ENCODE measurements around the gene BCL2L11. TPM values are rescaled to one million over a fixed set of nuclear protein-coding genes. Genes with fewer than 3 reads are reported as not detected.
A peak's percentile ranks its signal among the peaks of the same experiment; 100 is the strongest.

Gene BCL2L11
- total and polyA plus RNA-seq, 10 of the 15 experiments (the other 5 are each of a cell fraction or from before 2014, with no cell fraction given): 0.29 to 10.1 (median 1.1) TPM

DNA sequence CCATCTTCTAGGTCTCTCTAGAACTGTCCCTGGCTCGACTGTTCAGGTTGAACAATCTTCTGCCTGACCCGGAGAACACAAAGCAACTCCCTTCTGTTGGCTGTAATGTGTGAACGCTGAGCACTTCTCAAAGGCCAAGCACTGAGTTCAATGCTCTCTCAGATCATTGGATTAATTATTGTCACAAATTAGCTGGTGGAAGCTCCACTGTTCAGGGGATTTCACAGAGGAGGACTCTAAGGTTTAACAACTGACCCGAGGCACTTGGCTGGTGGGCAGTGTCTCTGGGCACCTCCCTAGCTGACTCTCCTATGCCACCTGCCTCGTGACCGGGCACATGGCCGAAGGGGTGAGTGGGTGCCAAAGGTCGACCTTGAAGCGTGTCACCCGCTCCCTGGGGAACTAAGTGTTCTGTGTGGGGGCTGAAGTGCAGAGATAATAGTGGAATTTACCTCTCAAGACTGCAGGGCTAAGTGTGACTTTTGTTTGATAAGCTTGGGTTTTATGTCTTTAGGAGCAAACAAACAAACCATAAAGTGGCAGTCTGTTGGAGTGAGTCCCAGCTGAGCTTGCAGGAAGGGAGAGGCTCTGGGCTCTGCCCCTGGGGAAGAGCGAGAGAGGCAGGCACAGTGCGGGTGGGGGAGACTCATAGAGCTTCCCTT, 64.8 kb downstream of the BCL2L11 start (continued):
- no peak for TF ChIP-seq EP300 (IDR thresholded peaks at IDR 0.05; ENCODE audit: borderline replicate concordance in 1 of 2, control insufficient read depth in 1 of 2, low read depth in 2 of 2, low read length in 2 of 2)
- no peak for TF ChIP-seq BCL11A (IDR thresholded peaks at IDR 0.05; ENCODE audit: low read depth, low read length)
- peak; percentile 88 for TF ChIP-seq GATAD2B (conservative IDR thresholded peaks at IDR 0.05; ENCODE audit: low read depth)
- peak; percentile 88 for TF ChIP-seq MEF2B (IDR thresholded peaks at IDR 0.05; ENCODE audit: partially characterized antibody, poor library complexity, severe bottlenecking)
- no peak for TF ChIP-seq SIX5 (IDR thresholded peaks at IDR 0.05; ENCODE audit: low read depth, low read length, severe bottlenecking)
- TF ChIP-seq, protein P1, sequence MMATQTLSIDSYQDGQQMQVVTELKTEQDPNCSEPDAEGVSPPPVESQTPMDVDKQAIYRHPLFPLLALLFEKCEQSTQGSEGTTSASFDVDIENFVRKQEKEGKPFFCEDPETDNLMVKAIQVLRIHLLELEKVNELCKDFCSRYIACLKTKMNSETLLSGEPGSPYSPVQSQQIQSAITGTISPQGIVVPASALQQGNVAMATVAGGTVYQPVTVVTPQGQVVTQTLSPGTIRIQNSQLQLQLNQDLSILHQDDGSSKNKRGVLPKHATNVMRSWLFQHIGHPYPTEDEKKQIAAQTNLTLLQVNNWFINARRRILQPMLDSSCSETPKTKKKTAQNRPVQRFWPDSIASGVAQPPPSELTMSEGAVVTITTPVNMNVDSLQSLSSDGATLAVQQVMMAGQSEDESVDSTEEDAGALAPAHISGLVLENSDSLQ (IDR thresholded peaks at IDR 0.05): no peak
- TF ChIP-seq, protein P2, sequence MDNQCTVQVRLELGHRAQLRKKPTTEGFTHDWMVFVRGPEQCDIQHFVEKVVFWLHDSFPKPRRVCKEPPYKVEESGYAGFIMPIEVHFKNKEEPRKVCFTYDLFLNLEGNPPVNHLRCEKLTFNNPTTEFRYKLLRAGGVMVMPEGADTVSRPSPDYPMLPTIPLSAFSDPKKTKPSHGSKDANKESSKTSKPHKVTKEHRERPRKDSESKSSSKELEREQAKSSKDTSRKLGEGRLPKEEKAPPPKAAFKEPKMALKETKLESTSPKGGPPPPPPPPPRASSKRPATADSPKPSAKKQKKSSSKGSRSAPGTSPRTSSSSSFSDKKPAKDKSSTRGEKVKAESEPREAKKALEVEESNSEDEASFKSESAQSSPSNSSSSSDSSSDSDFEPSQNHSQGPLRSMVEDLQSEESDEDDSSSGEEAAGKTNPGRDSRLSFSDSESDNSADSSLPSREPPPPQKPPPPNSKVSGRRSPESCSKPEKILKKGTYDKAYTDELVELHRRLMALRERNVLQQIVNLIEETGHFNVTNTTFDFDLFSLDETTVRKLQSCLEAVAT (IDR thresholded peaks at IDR 0.05): no peak
- no peak for TF ChIP-seq MXI1 (IDR thresholded peaks at IDR 0.05; ENCODE audit: low read depth, low read length)
- TF ChIP-seq NR2F1 (conservative IDR thresholded peaks at IDR 0.05): peak; percentile 99
- peak; percentile 69 for TF ChIP-seq IKZF1 (conservative IDR thresholded peaks at IDR 0.05)
- no peak for TF ChIP-seq ASH2L (IDR thresholded peaks at IDR 0.05; ENCODE audit: borderline replicate concordance, low read depth)
- TF ChIP-seq POLR2A (IDR thresholded peaks at IDR 0.05; ENCODE audit: low read depth, low read length): no peak
- no peak for TF ChIP-seq RB1 (IDR thresholded peaks at IDR 0.05; ENCODE audit: borderline replicate concordance)
- TF ChIP-seq KLF5 (IDR thresholded peaks at IDR 0.05; ENCODE audit: partially characterized antibody): no peak
- TF ChIP-seq, protein P3, sequence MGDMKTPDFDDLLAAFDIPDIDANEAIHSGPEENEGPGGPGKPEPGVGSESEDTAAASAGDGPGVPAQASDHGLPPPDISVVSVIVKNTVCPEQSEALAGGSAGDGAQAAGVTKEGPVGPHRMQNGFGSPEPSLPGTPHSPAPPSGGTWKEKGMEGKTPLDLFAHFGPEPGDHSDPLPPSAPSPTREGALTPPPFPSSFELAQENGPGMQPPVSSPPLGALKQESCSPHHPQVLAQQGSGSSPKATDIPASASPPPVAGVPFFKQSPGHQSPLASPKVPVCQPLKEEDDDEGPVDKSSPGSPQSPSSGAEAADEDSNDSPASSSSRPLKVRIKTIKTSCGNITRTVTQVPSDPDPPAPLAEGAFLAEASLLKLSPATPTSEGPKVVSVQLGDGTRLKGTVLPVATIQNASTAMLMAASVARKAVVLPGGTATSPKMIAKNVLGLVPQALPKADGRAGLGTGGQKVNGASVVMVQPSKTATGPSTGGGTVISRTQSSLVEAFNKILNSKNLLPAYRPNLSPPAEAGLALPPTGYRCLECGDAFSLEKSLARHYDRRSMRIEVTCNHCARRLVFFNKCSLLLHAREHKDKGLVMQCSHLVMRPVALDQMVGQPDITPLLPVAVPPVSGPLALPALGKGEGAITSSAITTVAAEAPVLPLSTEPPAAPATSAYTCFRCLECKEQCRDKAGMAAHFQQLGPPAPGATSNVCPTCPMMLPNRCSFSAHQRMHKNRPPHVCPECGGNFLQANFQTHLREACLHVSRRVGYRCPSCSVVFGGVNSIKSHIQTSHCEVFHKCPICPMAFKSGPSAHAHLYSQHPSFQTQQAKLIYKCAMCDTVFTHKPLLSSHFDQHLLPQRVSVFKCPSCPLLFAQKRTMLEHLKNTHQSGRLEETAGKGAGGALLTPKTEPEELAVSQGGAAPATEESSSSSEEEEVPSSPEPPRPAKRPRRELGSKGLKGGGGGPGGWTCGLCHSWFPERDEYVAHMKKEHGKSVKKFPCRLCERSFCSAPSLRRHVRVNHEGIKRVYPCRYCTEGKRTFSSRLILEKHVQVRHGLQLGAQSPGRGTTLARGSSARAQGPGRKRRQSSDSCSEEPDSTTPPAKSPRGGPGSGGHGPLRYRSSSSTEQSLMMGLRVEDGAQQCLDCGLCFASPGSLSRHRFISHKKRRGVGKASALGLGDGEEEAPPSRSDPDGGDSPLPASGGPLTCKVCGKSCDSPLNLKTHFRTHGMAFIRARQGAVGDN (IDR thresholded peaks at IDR 0.05): peak; percentile 89
- 0 out of 2 replicates have a peak, but pooled peaks have one; percentile 28 for TF ChIP-seq NBN (IDR thresholded peaks at IDR 0.05)

All from GM12878 (cell line).